ENCODE results near the gene NDUFB10. TPM values are rescaled to one million over a fixed set of nuclear protein-coding genes. Genes with fewer than 3 reads are reported as not detected.
"Not testable (repeated sequence)": the region's sequence is repeated elsewhere in the genome, so short reads cannot be mapped to it uniquely, and the experiment has no call there.

NDUFB10 gene
- total RNA-seq, 1 experiment from 2014 or later = 360 TPM

GRCh38 chr16:1946495-1947368 lies 12.6 kb upstream of the NDUFB10 start:
- DNase-seq (ENCODE audit: low spot score) = no peak

GRCh38 chr16:1947369-1947670 lies 12.0 kb upstream of the NDUFB10 start:
- DNase-seq (ENCODE audit: low spot score) = no peak

GRCh38 chr16:1949507-1949906 lies 9.8 kb upstream of the NDUFB10 start:
- no peak for DNase-seq (ENCODE audit: low spot score)

GRCh38 chr16:1950047-1950446 lies 9.3 kb upstream of the NDUFB10 start:
- no peak for DNase-seq (ENCODE audit: low spot score)

GRCh38 chr16:1950559-1950958 lies 8.8 kb upstream of the NDUFB10 start:
- DNase-seq (ENCODE audit: low spot score) = no peak

- no peak for DNase-seq (ENCODE audit: low spot score)
Measured at GRCh38 chr16:1953734-1954133, 5.6 kb upstream of the NDUFB10 start.

- DNase-seq (ENCODE audit: low spot score) = not testable (repeated sequence)
Measured at GRCh38 chr16:1957434-1958142, 1.8 kb upstream of the NDUFB10 start.

- not testable (repeated sequence) for DNase-seq (ENCODE audit: low spot score)
Measured at GRCh38 chr16:1958143-1958491, 1.2 kb upstream of the NDUFB10 start.

- no peak for DNase-seq (ENCODE audit: low spot score)
Measured at GRCh38 chr16:1958715-1959268, 546 bp upstream of the NDUFB10 start.

GRCh38 chr16:1960665-1961630 lies 1.6 kb downstream of the NDUFB10 start:
- DNase-seq (ENCODE audit: low spot score) = peak; percentile 45

GRCh38 chr16:1961651-1962067 lies 2.3 kb downstream of the NDUFB10 start:
- no peak for DNase-seq (ENCODE audit: low spot score)

- DNase-seq (ENCODE audit: low spot score) = not testable (repeated sequence)
Measured at GRCh38 chr16:1962161-1963153, 3.1 kb downstream of the NDUFB10 start.

- no peak for DNase-seq (ENCODE audit: low spot score)
Measured at GRCh38 chr16:1963806-1964505, 4.6 kb downstream of the NDUFB10 start.

- DNase-seq (ENCODE audit: low spot score) = peak; percentile 96
Measured at GRCh38 chr16:1964506-1965395, 5.4 kb downstream of the NDUFB10 start, which contains the start of gene RPS2. Gene RPS2 (minus strand): TSS chr16:1964826. CDS start chr16:1964625, 201 bp downstream.

- DNase-seq (ENCODE audit: low spot score) = no peak
Measured at GRCh38 chr16:1965396-1966001, 6.2 kb downstream of the NDUFB10 start.

- DNase-seq (ENCODE audit: low spot score) = no peak
Measured at GRCh38 chr16:1966460-1966859, 7.1 kb downstream of the NDUFB10 start, which contains the start of gene RNF151. Gene RNF151 (plus strand): TSS chr16:1966856. CDS start chr16:1966882, 26 bp downstream.

GRCh38 chr16:1968146-1968953 lies 9.0 kb downstream of the NDUFB10 start:
- no peak for DNase-seq (ENCODE audit: low spot score)
